ES-I3 (cell line): ENCODE results near the gene JMJD4.

Source experiments
- H3K36me3 ChIP-seq: 2 replicates; pipeline ENCODE4 v1.6.1; 2013; ENCODE audit warnings: mild to moderate bottlenecking, low read length, control low read depth, moderate library complexity; ENCODE audit not compliant: insufficient read depth
- H3K4me1 ChIP-seq: 2 replicates; pipeline ENCODE4 v1.6.1; 2013; ENCODE audit warnings: mild to moderate bottlenecking, control low read depth, low read length; ENCODE audit not compliant: insufficient read depth
- H3K9ac ChIP-seq: 2 replicates; pipeline ENCODE4 v1.6.1; 2013; ENCODE audit warnings: low read depth, mild to moderate bottlenecking, low read length, moderate library complexity
- H3K9me3 ChIP-seq: 2 replicates; pipeline ENCODE4 v1.6.1; 2013; ENCODE audit warnings: mild to moderate bottlenecking, low read length, moderate library complexity; ENCODE audit not compliant: control insufficient read depth, insufficient read depth

The JMJD4 gene

DNA sequence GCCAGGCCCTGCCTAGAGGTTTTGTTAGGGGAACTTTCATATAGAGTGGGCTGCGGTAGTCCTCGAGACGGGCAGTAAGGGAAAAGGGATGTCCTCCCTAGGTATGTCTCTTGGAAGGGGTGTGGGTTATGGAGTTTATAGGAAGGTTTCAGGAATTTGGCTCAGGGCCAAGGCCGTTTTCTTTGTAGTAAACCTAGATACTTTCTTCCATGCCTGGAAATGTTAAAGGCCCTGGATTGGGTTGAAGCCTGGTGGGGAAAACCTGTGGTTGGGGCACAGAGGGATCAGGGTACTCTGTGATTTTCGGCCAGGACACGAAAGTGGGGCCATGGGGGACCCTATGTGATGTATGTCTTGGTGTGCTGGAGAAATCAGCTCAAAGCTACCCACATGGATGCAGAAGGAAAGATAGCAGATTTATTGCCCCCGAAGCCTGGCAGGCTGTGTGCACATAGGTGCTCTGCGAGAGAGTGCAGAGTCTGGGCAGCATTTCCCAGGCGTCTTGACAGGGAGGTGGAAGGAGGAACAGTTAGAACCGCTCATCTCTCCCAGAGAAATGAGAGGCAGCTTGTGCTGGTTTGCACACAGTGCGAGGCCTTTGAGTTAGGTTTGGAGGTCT, 1.8 kb upstream of the JMJD4 start:
- no peaks in the 10 kb centered on the region for H3K4me1 ChIP-seq
- H3K9ac ChIP-seq = no peak overlapping the region
- no peaks in the 10 kb centered on the region for H3K9me3 ChIP-seq
- no peaks in the 10 kb centered on the region; the same call in 1 of the 2 replicates for H3K36me3 ChIP-seq

DNA sequence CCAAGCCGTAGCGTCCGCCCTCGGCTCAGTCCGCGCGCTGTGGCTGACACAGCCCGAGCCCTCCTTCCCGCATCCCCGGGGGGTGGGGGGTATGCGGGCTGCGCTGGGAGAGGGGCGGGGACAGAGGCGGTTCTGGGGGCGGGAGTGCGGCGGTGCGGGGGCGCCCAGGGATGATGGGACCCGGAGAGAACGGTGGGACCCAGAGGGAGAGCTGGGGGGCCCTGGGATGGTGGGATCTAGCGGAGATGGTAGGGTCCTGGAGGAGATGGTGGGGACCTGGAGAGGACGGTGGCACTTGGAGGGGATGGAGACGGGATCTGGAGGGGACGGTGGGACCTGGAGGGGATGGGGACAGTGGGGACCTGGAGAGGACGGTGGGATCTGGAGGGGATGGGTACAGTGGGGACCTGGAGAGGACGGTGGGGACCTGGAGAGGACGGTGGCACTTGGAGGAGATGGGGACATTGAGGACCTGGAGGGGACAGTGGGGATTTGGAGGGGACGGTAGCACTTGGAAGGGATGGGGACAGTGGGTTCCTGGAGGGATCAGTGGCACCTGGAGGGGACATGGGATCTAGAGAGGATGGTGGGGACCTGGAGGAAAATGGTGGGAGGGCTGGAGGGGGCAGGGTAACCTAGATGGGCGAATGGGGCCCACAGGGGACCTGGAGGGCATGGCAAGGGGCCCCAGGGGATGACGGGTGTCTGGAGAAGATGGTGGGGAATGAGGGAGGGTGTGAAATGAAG, 610 bp upstream of the JMJD4 start:
- no peaks in the 10 kb centered on the region for H3K4me1 ChIP-seq
- H3K9me3 ChIP-seq = no peaks in the 10 kb centered on the region
- no peaks in the 10 kb centered on the region; the same call in 1 of the 2 replicates for H3K36me3 ChIP-seq
- H3K9ac ChIP-seq = peak overlapping the region; percentile 92

- Histone ChIP-seq H3K9me3 (no peaks in the 10 kb centered on the region), H3K36me3 (no peaks in the 10 kb centered on the region; the same call in 1 of the 2 replicates), H3K9ac (peak overlapping the region; percentile 92), H3K4me1 (peaks cover 8% of the 10 kb centered on the region)
Observed at GRCh38 chr1:227734546-227734855, 601 bp downstream of the JMJD4 start.

- Histone ChIP-seq H3K4me1 (peaks cover 9% of the 10 kb centered on the region), H3K9ac (peak overlapping the region; percentile 92), H3K9me3 (no peaks in the 10 kb centered on the region), H3K36me3 (no peaks in the 10 kb centered on the region; the same call in 1 of the 2 replicates)
Observed at GRCh38 chr1:227733751-227734545, 1.2 kb downstream of the JMJD4 start.

GRCh38 chr1:227733309-227733705, 1.8 kb downstream of the JMJD4 start:
- no peaks in the 10 kb centered on the region; the same call in 1 of the 2 replicates for H3K36me3 ChIP-seq
- H3K9ac ChIP-seq = no peak overlapping the region
- H3K9me3 ChIP-seq = no peaks in the 10 kb centered on the region
- peaks cover 9% of the 10 kb centered on the region for H3K4me1 ChIP-seq

DNA sequence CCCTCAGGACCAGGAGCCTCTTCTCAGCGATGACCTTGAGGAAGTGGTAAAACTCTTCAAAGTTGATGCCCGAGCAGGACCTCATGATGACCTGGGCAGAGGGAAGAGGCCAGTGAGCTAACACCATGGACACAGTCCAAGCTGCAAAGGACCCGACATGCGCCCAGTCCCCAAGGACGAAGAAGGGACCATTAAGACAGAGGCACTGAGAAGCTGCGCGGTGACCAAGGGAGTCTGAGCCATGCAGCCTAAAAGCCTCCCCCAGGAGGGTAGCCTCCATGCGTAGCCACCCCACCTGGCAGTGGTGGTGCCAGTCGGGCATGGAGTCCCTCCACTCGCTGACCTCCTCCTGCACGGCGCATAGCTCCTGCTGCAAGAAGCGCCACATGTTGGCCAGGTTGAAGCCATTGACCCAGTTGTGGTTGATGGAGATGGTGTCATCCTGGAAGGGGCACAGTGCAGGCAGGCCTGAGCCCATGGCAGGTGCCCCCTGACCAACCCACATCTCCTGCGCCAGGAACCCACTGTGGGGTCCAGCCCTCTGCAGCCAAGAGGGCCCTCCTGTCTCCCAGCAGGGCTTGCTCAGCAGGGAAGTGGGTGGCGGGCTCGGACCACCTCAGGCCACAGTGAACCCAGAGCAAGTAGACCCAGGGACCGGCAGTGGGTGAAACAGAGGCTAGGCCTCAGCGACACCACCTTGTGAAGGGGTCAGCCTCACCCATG, 2.4 kb downstream of the JMJD4 start:
- Histone ChIP-seq H3K4me1 (peaks cover 9% of the 10 kb centered on the region), H3K9me3 (no peaks in the 10 kb centered on the region)

DNA sequence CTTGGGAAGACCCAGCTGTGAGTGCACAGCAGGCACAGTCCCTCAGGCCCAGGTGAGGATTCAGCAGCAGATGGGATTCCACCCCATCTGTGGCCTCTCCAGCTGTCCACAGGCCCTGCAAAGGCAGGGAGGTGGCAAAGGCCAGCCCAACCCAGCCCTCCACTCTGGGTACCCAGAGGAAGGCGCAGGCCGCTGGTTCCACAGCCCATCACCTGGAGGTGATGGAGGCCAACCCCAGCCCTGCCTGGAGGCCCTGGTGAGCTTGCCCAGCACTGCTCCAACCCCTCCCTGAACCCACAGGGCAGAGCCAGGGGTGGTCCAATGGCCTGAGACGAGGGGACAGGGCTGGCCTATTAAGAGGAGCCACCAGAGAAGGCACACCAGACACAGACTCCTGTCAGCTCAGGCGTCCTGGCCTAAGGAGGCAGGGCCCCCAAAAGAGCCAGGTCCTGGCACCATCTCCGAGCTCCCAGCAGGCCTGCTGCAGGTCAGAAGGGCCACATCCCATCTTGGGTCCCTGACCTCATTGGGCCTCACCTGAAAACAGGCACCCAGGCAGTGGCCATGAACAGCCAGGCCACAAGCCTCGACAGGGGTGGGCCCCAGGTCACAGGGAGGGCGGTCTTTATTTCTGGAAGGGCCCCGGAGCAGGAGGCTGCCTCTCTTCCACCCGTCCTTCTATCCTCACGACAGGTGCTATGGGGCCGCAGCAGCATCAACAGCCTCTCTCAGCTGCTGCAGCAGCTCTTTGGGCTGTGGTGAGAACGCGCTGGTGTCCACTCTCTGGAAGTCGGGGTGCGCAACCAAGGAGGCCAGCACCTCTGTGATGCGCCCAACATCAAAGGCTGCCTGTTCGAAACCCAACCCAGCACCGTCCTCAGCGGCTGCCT, 3.2 kb downstream of the JMJD4 start:
- peaks cover 9% of the 10 kb centered on the region for H3K4me1 ChIP-seq
- no peak overlapping the region for H3K9ac ChIP-seq
- no peaks in the 10 kb centered on the region; the same call in 1 of the 2 replicates for H3K36me3 ChIP-seq
- no peaks in the 10 kb centered on the region for H3K9me3 ChIP-seq

More for the DNA sequence above, 2.4 kb downstream of the JMJD4 start:
- no peak overlapping the region for H3K9ac ChIP-seq
- no peaks in the 10 kb centered on the region; the same call in 1 of the 2 replicates for H3K36me3 ChIP-seq

- no peaks in the 10 kb centered on the region for H3K9me3 ChIP-seq
- H3K9ac ChIP-seq = no peak overlapping the region
- peaks cover 9% of the 10 kb centered on the region for H3K4me1 ChIP-seq
- no peaks in the 10 kb centered on the region; the same call in 1 of the 2 replicates for H3K36me3 ChIP-seq
Observed at GRCh38 chr1:227731241-227731677, 3.8 kb downstream of the JMJD4 start.

DNA sequence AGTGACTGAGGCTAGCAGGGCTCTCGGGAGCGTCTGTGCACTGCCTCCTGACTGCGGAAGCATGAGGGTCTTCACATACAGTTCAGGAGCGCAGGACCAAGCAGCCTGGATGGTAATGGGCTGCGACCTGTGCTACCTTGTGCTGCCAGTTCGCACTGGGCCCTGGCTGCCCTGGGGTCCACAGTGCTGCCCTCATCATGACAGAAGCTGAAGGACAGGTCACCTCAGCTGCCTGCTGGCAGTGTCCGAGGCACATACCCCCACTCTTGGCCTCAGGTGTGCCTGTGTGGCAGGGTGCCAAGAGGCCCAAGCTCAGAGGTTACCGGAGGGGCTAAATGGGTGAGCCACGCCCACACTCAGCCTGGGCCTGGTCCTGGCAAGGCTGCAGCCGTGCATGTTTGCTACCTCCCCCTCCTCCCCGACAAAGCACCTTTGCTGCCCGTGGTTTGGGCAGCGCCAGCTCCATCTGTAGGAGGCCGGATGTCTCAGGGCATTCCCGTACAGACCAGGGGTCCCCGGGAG, 4.4 kb downstream of the JMJD4 start:
- H3K9ac ChIP-seq = no peak overlapping the region
- no peaks in the 10 kb centered on the region for H3K9me3 ChIP-seq
- peaks cover 9% of the 10 kb centered on the region for H3K4me1 ChIP-seq
- no peaks in the 10 kb centered on the region; the same call in 1 of the 2 replicates for H3K36me3 ChIP-seq

- no peaks in the 10 kb centered on the region; the same call in 1 of the 2 replicates for H3K36me3 ChIP-seq
- H3K4me1 ChIP-seq = peaks cover 9% of the 10 kb centered on the region
- no peaks in the 10 kb centered on the region for H3K9me3 ChIP-seq
- no peak overlapping the region for H3K9ac ChIP-seq
Observed at GRCh38 chr1:227729881-227730629, 5.0 kb downstream of the JMJD4 start.

DNA sequence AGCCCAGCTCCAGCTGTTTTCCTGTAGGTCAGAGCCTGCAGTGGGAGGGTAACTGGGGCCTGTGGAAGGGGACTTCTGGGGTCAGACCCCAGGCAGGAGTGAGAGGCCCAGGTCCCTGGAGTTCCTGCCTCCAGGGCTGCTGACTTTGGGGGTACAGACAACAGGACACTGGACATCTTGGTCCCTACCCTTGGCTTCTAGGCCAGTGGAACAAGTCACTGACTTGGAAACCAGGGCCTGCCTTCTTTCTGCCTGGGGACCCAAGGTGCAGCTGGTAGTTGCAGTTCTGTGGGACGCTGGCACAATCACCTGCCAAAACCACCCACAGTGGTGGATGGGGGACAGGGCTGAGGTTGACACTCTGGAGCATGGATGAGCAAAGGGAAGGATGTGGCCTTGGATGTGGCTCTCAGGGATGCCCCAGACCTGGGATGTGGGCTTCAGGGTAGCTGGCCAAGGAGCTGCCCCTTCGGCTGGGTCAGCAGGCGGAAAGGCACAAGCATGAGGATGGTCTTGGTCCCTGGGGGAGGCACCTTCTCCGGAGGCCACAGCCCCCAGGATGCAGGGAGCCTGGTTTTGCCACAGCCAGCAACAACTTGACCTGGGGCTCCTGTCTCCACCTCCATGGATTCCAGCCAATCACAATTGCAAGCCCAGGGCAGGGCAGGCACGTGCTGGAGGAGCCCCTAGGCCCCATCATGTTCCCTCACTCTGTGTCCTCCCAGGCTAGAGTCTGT, 5.8 kb downstream of the JMJD4 start:
- H3K9ac ChIP-seq = peak overlapping the region; percentile 69
- no peaks in the 10 kb centered on the region; the same call in 1 of the 2 replicates for H3K36me3 ChIP-seq
- H3K4me1 ChIP-seq = peaks cover 9% of the 10 kb centered on the region
- no peaks in the 10 kb centered on the region for H3K9me3 ChIP-seq

GRCh38 chr1:227728892-227729143, 6.3 kb downstream of the JMJD4 start:
- no peaks in the 10 kb centered on the region; the same call in 1 of the 2 replicates for H3K36me3 ChIP-seq
- peak overlapping the region; percentile 69 for H3K9ac ChIP-seq
- H3K4me1 ChIP-seq = peaks cover 9% of the 10 kb centered on the region
- H3K9me3 ChIP-seq = peaks cover 2% of the 10 kb centered on the region
